ENCODE results near the gene PIP4P1. TPM values are rescaled to one million over a fixed set of nuclear protein-coding genes. Genes with fewer than 3 reads are reported as not detected.

The PIP4P1 gene
- total and polyA plus RNA-seq, 9 of the 15 experiments (the other 6 are each of a cell fraction or from before 2014, with no cell fraction given), result 5.3 to 20.9 (median 10.7) TPM

- TF ChIP-seq HINFP (tag; conservative IDR thresholded peaks at IDR 0.05; ENCODE audit: low read depth), result no peak
- TF ChIP-seq BCOR (IDR thresholded peaks at IDR 0.05), result no peak
- TF ChIP-seq, protein P1, sequence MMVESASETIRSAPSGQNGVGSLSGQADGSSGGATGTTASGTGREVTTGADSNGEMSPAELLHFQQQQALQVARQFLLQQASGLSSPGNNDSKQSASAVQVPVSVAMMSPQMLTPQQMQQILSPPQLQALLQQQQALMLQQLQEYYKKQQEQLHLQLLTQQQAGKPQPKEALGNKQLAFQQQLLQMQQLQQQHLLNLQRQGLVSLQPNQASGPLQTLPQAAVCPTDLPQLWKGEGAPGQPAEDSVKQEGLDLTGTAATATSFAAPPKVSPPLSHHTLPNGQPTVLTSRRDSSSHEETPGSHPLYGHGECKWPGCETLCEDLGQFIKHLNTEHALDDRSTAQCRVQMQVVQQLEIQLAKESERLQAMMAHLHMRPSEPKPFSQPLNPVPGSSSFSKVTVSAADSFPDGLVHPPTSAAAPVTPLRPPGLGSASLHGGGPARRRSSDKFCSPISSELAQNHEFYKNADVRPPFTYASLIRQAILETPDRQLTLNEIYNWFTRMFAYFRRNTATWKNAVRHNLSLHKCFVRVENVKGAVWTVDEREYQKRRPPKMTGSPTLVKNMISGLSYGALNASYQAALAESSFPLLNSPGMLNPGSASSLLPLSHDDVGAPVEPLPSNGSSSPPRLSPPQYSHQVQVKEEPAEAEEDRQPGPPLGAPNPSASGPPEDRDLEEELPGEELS (CRISPR knock-in tag; IDR thresholded peaks at IDR 0.05; ENCODE audit: borderline replicate concordance), result no peak
- no peak for TF ChIP-seq DPF2 (IDR thresholded peaks at IDR 0.05)
- TF ChIP-seq ZNF224 (CRISPR knock-in tag; IDR thresholded peaks at IDR 0.05), result no peak
- no peak for TF ChIP-seq RUNX1 (IDR thresholded peaks at IDR 0.05; ENCODE audit: low read depth)
- TF ChIP-seq, protein P2, sequence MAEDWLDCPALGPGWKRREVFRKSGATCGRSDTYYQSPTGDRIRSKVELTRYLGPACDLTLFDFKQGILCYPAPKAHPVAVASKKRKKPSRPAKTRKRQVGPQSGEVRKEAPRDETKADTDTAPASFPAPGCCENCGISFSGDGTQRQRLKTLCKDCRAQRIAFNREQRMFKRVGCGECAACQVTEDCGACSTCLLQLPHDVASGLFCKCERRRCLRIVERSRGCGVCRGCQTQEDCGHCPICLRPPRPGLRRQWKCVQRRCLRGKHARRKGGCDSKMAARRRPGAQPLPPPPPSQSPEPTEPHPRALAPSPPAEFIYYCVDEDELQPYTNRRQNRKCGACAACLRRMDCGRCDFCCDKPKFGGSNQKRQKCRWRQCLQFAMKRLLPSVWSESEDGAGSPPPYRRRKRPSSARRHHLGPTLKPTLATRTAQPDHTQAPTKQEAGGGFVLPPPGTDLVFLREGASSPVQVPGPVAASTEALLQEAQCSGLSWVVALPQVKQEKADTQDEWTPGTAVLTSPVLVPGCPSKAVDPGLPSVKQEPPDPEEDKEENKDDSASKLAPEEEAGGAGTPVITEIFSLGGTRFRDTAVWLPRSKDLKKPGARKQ (CRISPR knock-in tag; IDR thresholded peaks at IDR 0.05), result no peak
- TF ChIP-seq POLR3A (IDR thresholded peaks at IDR 0.05; ENCODE audit: borderline replicate concordance, extremely low read depth, insufficient read depth, insufficient read length), result no peak
- TF ChIP-seq OTX1 (CRISPR knock-in tag; IDR thresholded peaks at IDR 0.05), result no peak
- no peak for TF ChIP-seq PHTF2 (CRISPR knock-in tag; IDR thresholded peaks at IDR 0.05)
- no peak for TF ChIP-seq ZNF354B (CRISPR knock-in tag; IDR thresholded peaks at IDR 0.05)
- TF ChIP-seq, protein P3, sequence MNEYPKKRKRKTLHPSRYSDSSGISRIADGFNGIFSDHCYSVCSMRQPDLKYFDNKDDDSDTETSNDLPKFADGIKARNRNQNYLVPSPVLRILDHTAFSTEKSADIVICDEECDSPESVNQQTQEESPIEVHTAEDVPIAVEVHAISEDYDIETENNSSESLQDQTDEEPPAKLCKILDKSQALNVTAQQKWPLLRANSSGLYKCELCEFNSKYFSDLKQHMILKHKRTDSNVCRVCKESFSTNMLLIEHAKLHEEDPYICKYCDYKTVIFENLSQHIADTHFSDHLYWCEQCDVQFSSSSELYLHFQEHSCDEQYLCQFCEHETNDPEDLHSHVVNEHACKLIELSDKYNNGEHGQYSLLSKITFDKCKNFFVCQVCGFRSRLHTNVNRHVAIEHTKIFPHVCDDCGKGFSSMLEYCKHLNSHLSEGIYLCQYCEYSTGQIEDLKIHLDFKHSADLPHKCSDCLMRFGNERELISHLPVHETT (CRISPR knock-in tag; conservative IDR thresholded peaks at IDR 0.05 in 1 of 2, IDR thresholded peaks at IDR 0.05 in 1 of 2), result peak in 1 of 2 experiments; percentile 62; a peak in 2 of 4 replicates
- no peak for TF ChIP-seq HLTF (IDR thresholded peaks at IDR 0.05)
- TF ChIP-seq, protein P4, sequence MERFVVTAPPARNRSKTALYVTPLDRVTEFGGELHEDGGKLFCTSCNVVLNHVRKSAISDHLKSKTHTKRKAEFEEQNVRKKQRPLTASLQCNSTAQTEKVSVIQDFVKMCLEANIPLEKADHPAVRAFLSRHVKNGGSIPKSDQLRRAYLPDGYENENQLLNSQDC (CRISPR knock-in tag; IDR thresholded peaks at IDR 0.05), result no peak
- TF ChIP-seq CBFB (CRISPR knock-in tag; IDR thresholded peaks at IDR 0.05), result no peak
- no peak for TF ChIP-seq FOSL1 (tag; conservative IDR thresholded peaks at IDR 0.05)
- no peak for TF ChIP-seq ZNF217 (CRISPR knock-in tag; IDR thresholded peaks at IDR 0.05)
- TF ChIP-seq BCL6 (CRISPR knock-in tag; IDR thresholded peaks at IDR 0.05), result no peak
- no peak for TF ChIP-seq ZFP1 (CRISPR knock-in tag; IDR thresholded peaks at IDR 0.05)
These were observed at the start of gene PIP4P1 (continued) for GRCh38 chr14:20461225-20462141.
